Esophagus muscularis mucosa (tissue), 4 donors: ENCODE results near the gene AGFG1. TPM values are rescaled to one million over a fixed set of nuclear protein-coding genes. Genes with fewer than 3 reads are reported as not detected.

ENCODE experiments used
- DNase-seq: peaks from one replicate; pipeline ENCODE4 v3.0.0-alpha.2; 2017; ENCODE audit errors: extremely low spot score
- H3K27ac ChIP-seq, 4 donors: fragments of 200-600 bp; sonication (generic); replicated peaks in 1 of 4; 1 replicate in 3 of 4; 2 replicates in 1 of 4; pipeline ENCODE4 v1.5.1; 2016 to 2019; ENCODE audit warnings: mild to moderate bottlenecking in 1 of 4
- H3K27me3 ChIP-seq, 4 donors: fragments of 200-600 bp; sonication (generic); one replicate each; pipeline versions ENCODE4 v1.5.1 to v1.6.0; 2016 to 2019
- H3K36me3 ChIP-seq, 4 donors: fragments of 200-600 bp; sonication (generic); one replicate each; pipeline ENCODE4 v1.5.1; 2016 to 2019
- H3K4me1 ChIP-seq, 4 donors: fragments of 200-600 bp; sonication (generic); one replicate each; pipeline ENCODE4 v1.5.1; 2016 to 2019
- H3K4me3 ChIP-seq, 4 donors: fragments of 200-600 bp; sonication (generic); 1 replicate in 2 of 4; 2 replicates in 2 of 4; pipeline ENCODE4 v1.5.1; 2016 to 2019; ENCODE audit warnings: mild to moderate bottlenecking in 4 of 4, moderate library complexity in 1 of 4
- H3K9me3 ChIP-seq, 4 donors: fragments of 200-600 bp; sonication (generic); 1 replicate in 3 of 4; 2 replicates in 1 of 4; pipeline ENCODE4 v1.5.1; 2016 to 2019
- CTCF ChIP-seq, 3 experiments: fragments of 200-600 bp in 2 of 3; fragments of 450-650 bp in 1 of 3; sonication (generic) in 2 of 3; IDR thresholded peaks; one replicate each; pipeline ENCODE4 v1.5.1; 2017 to 2019; ENCODE audit warnings: antibody characterized with exemption in 3 of 3, mild to moderate bottlenecking in 2 of 3, moderate library complexity in 1 of 3
- EP300 ChIP-seq: sonication (generic); formaldehyde crosslinking; IDR thresholded peaks from one replicate; pipeline ENCODE4 v1.6.1; 2017; ENCODE audit warnings: antibody characterized with exemption
- POLR2A ChIP-seq: fragments of 450-650 bp; IDR thresholded peaks from one replicate; pipeline ENCODE4 v1.6.1; 2017; ENCODE audit warnings: antibody characterized with exemption, moderate library complexity, mild to moderate bottlenecking, low read depth
- POLR2AphosphoS5 ChIP-seq, 2 donors: sonication (generic); formaldehyde crosslinking; IDR thresholded peaks; one replicate each; pipeline ENCODE4 v1.6.1; 2017; ENCODE audit warnings: antibody characterized with exemption in 2 of 2
- WGBS: methylation state at CpG from one replicate; pipeline ENCODE4 v1.1.5; 2018; 5-methylcytosine and 5-hydroxymethylcytosine counted together
- intact Hi-C: fragments of 100-400 bp; cut with DNase I; formaldehyde crosslinking; loops from one replicate; pipeline ENCODE4 v1.15.1; 2023
- total RNA-seq, 4 donors: library from RNA; depleted of rRNA; stranded (reverse); fragments of >200 nt; gene quantifications; one replicate each; pipeline versions ENCODE4 v1.1.0 to v1.2.1, GENCODE V29; 2016

AGFG1 gene
- total RNA-seq, 4 donors from 2014 or later = 27.4 to 73.4 (median 52.7) TPM

GRCh38 chr2:227443889-227444568, 27.9 kb upstream of the AGFG1 start:
- H3K36me3 ChIP-seq = no peaks in the 10 kb centered on the region
- no peaks in the 10 kb centered on the region for H3K9me3 ChIP-seq
- no peak overlapping the region for H3K27ac ChIP-seq
- WGBS = 66% methylated on average over 7 of the region's 12 CpGs
- no peak for DNase-seq
- H3K4me3 ChIP-seq = no peak overlapping the region
- peaks cover 0 to 8% (median 0%) of the 10 kb centered on the region in 4 donors for H3K4me1 ChIP-seq
- no peaks in the 10 kb centered on the region for H3K27me3 ChIP-seq
- intact Hi-C loops = no loop called here
- TF ChIP-seq POLR2AphosphoS5 (IDR thresholded peaks at IDR 0.05) (no peak), CTCF (IDR thresholded peaks at IDR 0.05) (no peak), EP300 (no peak), POLR2A (no peak)

- Histone ChIP-seq H3K9me3 (no peaks in the 10 kb centered on the region), H3K4me1 (peaks cover 0 to 12% (median 1%) of the 10 kb centered on the region in 4 donors), H3K36me3 (no peaks in the 10 kb centered on the region), H3K27me3 (no peaks in the 10 kb centered on the region), H3K27ac (no peak overlapping the region), H3K4me3 (no peak overlapping the region)
- 43% methylated on average over 7 of the region's 7 CpGs for WGBS
- TF ChIP-seq POLR2A (no peak), EP300 (no peak), CTCF (IDR thresholded peaks at IDR 0.05) (no peak), POLR2AphosphoS5 (IDR thresholded peaks at IDR 0.05) (no peak)
- no peak for DNase-seq
- intact Hi-C loops = no loop called here
Observed at GRCh38 chr2:227447606-227448005, 24.4 kb upstream of the AGFG1 start.

GRCh38 chr2:227450311-227450841, 21.6 kb upstream of the AGFG1 start:
- Histone ChIP-seq H3K27me3 (no peaks in the 10 kb centered on the region), H3K4me1 (peaks cover 0 to 12% (median 1%) of the 10 kb centered on the region in 4 donors), H3K27ac (peak overlapping the region in 1 of 4 donors; percentile 36), H3K9me3 (no peaks in the 10 kb centered on the region), H3K4me3 (no peak overlapping the region), H3K36me3 (no peaks in the 10 kb centered on the region)
- TF ChIP-seq EP300 (no peak), CTCF (IDR thresholded peaks at IDR 0.05) (no peak), POLR2A (no peak), POLR2AphosphoS5 (IDR thresholded peaks at IDR 0.05) (no peak)
- no peak for DNase-seq
- intact Hi-C loops = no loop called here
- 31% methylated on average over 5 of the region's 5 CpGs for WGBS

- Histone ChIP-seq H3K4me3 (no peak overlapping the region), H3K9me3 (no peaks in the 10 kb centered on the region), H3K36me3 (no peaks in the 10 kb centered on the region), H3K27ac (peak overlapping the region in 1 of 4 donors; percentile 36), H3K4me1 (peaks cover 0 to 12% (median 1%) of the 10 kb centered on the region in 4 donors), H3K27me3 (no peaks in the 10 kb centered on the region)
- TF ChIP-seq POLR2A (no peak), CTCF (IDR thresholded peaks at IDR 0.05) (no peak), POLR2AphosphoS5 (IDR thresholded peaks at IDR 0.05) (no peak), EP300 (no peak)
- WGBS = 51% methylated on average over 5 of the region's 5 CpGs
- DNase-seq = peak; percentile 62
- intact Hi-C loops = no loop called here
Observed at GRCh38 chr2:227450926-227451654, 20.9 kb upstream of the AGFG1 start.
